ENCODE measurements around the gene TMEM200A.

TMEM200A gene

GRCh38 chr6:130425537-130425936 is 59.7 kb downstream of the TMEM200A start:
- no peak for DNase-seq (ENCODE audit: low read depth in 2 of 2)

GRCh38 chr6:130426066-130426721 is 60.4 kb downstream of the TMEM200A start:
- DNase-seq (ENCODE audit: low read depth in 2 of 2): no peak

GRCh38 chr6:130431346-130431852 is 65.6 kb downstream of the TMEM200A start:
- DNase-seq (ENCODE audit: low read depth in 2 of 2): no peak

GRCh38 chr6:130432838-130433237 is 67.0 kb downstream of the TMEM200A start:
- DNase-seq (ENCODE audit: low read depth in 2 of 2): no peak

GRCh38 chr6:130434174-130434873 is 68.5 kb downstream of the TMEM200A start:
- no peak for DNase-seq (ENCODE audit: low read depth in 2 of 2)

GRCh38 chr6:130435181-130435580 is 69.4 kb downstream of the TMEM200A start:
- DNase-seq (ENCODE audit: low read depth in 2 of 2): no peak

- DNase-seq (ENCODE audit: low read depth in 2 of 2): no peak
These were observed 72.1 kb downstream of the TMEM200A start for GRCh38 chr6:130437961-130438360.

- DNase-seq (ENCODE audit: low read depth in 2 of 2): no peak
These were observed 81.6 kb downstream of the TMEM200A start for GRCh38 chr6:130447374-130447773.

- no peak for DNase-seq (ENCODE audit: low read depth in 2 of 2)
These were observed 86.5 kb downstream of the TMEM200A start for GRCh38 chr6:130452336-130452735.

GRCh38 chr6:130453230-130453629 is 87.4 kb downstream of the TMEM200A start:
- DNase-seq (ENCODE audit: low read depth in 2 of 2): no peak

GRCh38 chr6:130457605-130458004 is 91.8 kb downstream of the TMEM200A start:
- DNase-seq (ENCODE audit: low read depth in 2 of 2): no peak

GRCh38 chr6:130459316-130459715 is 93.5 kb downstream of the TMEM200A start:
- DNase-seq (ENCODE audit: low read depth in 2 of 2): no peak

- no peak for DNase-seq (ENCODE audit: low read depth in 2 of 2)
These were observed 95.1 kb downstream of the TMEM200A start for GRCh38 chr6:130460934-130461333.

GRCh38 chr6:130466052-130466747 is 100.4 kb downstream of the TMEM200A start:
- no peak for DNase-seq (ENCODE audit: low read depth in 2 of 2)

GRCh38 chr6:130466748-130467061 is 100.9 kb downstream of the TMEM200A start:
- DNase-seq (ENCODE audit: low read depth in 2 of 2): no peak

GRCh38 chr6:130467146-130468050 is 101.6 kb downstream of the TMEM200A start:
- no peak for DNase-seq (ENCODE audit: low read depth in 2 of 2)

GRCh38 chr6:130470766-130471165 is 104.9 kb downstream of the TMEM200A start:
- DNase-seq (ENCODE audit: low read depth in 2 of 2): no peak

- no peak for DNase-seq (ENCODE audit: low read depth in 2 of 2)
These were observed 108.1 kb downstream of the TMEM200A start for GRCh38 chr6:130473886-130474285.

- no peak for DNase-seq (ENCODE audit: low read depth in 2 of 2)
These were observed 117.0 kb downstream of the TMEM200A start for GRCh38 chr6:130482645-130483390.

GRCh38 chr6:130485870-130486269 is 120.1 kb downstream of the TMEM200A start:
- no peak for DNase-seq (ENCODE audit: low read depth in 2 of 2)

- DNase-seq (ENCODE audit: low read depth in 2 of 2): no peak
These were observed 120.6 kb downstream of the TMEM200A start for GRCh38 chr6:130486417-130486816.

Measured in activated CD4-positive, alpha-beta T cell treated with anti-CD3 and anti-CD28 coated beads for 24 hours (primary cell).